Skeletal muscle satellite cell (primary cell): ENCODE data around the gene CADM1.

ENCODE experiments used
- H3K27me3 ChIP-seq: 2 replicates; pipeline ENCODE4 v1.7.0; 2013; ENCODE audit warnings: low read length; ENCODE audit not compliant: control insufficient read depth, insufficient read depth
- H3K36me3 ChIP-seq: 2 replicates; pipeline ENCODE4 v1.7.0; 2013; ENCODE audit warnings: mild to moderate bottlenecking, control low read depth, low read length; ENCODE audit not compliant: insufficient read depth
- H3K4me1 ChIP-seq: 2 replicates; pipeline ENCODE4 v1.7.0; 2013; ENCODE audit warnings: low read length; ENCODE audit not compliant: control insufficient read depth, insufficient read depth
- H3K4me2 ChIP-seq: 2 replicates; pipeline ENCODE4 v1.7.0; 2013; ENCODE audit warnings: mild to moderate bottlenecking, low read length
- H3K4me3 ChIP-seq: 2 replicates; pipeline ENCODE4 v1.7.0; 2013; ENCODE audit warnings: low read length
- H3K9ac ChIP-seq: 2 replicates; pipeline ENCODE4 v1.7.0; 2013; ENCODE audit warnings: mild to moderate bottlenecking, low read depth, low read length, moderate library complexity
- H3K9me3 ChIP-seq: replicated peaks from 2 replicates; pipeline ENCODE4 v1.7.0; 2013; ENCODE audit warnings: mild to moderate bottlenecking, control low read depth, low read length

The CADM1 gene

GRCh38 chr11:115389790-115390189, 114.4 kb downstream of the CADM1 start:
- Histone ChIP-seq H3K9ac (no peak overlapping the region), H3K4me2 (no peak overlapping the region), H3K4me3 (no peak overlapping the region)

GRCh38 chr11:115385226-115385625, 119.0 kb downstream of the CADM1 start:
- Histone ChIP-seq H3K9ac (no peak overlapping the region), H3K36me3 (no peaks in the 10 kb centered on the region), H3K4me1 (no peaks in the 10 kb centered on the region), H3K4me3 (no peak overlapping the region), H3K27me3 (no peaks in the 10 kb centered on the region), H3K4me2 (no peak overlapping the region), H3K9me3 (no peaks in the 10 kb centered on the region)

More at GRCh38 chr11:115389790-115390189, 114.4 kb downstream of the CADM1 start:
- no peaks in the 10 kb centered on the region for H3K9me3 ChIP-seq
- H3K27me3 ChIP-seq, result no peaks in the 10 kb centered on the region
- H3K4me1 ChIP-seq, result no peaks in the 10 kb centered on the region
- H3K36me3 ChIP-seq, result no peaks in the 10 kb centered on the region

- Histone ChIP-seq H3K9ac (no peak overlapping the region), H3K36me3 (no peaks in the 10 kb centered on the region), H3K4me2 (no peak overlapping the region), H3K9me3 (no peaks in the 10 kb centered on the region), H3K4me1 (no peaks in the 10 kb centered on the region), H3K4me3 (no peak overlapping the region), H3K27me3 (no peaks in the 10 kb centered on the region)
Measured at GRCh38 chr11:115384236-115384635, 120.0 kb downstream of the CADM1 start.

- Histone ChIP-seq H3K4me1 (no peaks in the 10 kb centered on the region), H3K9ac (no peak overlapping the region), H3K36me3 (no peaks in the 10 kb centered on the region)
Measured at GRCh38 chr11:115383431-115383830, 120.8 kb downstream of the CADM1 start.

GRCh38 chr11:115379528-115379927, 124.7 kb downstream of the CADM1 start:
- Histone ChIP-seq H3K4me1 (no peaks in the 10 kb centered on the region), H3K27me3 (no peaks in the 10 kb centered on the region), H3K4me3 (no peak overlapping the region), H3K36me3 (no peaks in the 10 kb centered on the region), H3K9ac (no peak overlapping the region), H3K9me3 (no peaks in the 10 kb centered on the region), H3K4me2 (no peak overlapping the region)

More at GRCh38 chr11:115383431-115383830, 120.8 kb downstream of the CADM1 start:
- Histone ChIP-seq H3K27me3 (no peaks in the 10 kb centered on the region), H3K9me3 (no peaks in the 10 kb centered on the region), H3K4me3 (no peak overlapping the region), H3K4me2 (no peak overlapping the region)

- Histone ChIP-seq H3K9ac (no peak overlapping the region), H3K4me3 (no peak overlapping the region), H3K4me2 (no peak overlapping the region), H3K9me3 (no peaks in the 10 kb centered on the region), H3K4me1 (no peaks in the 10 kb centered on the region), H3K27me3 (no peaks in the 10 kb centered on the region), H3K36me3 (no peaks in the 10 kb centered on the region)
Measured at GRCh38 chr11:115378557-115378956, 125.7 kb downstream of the CADM1 start.

GRCh38 chr11:115377882-115378296, 126.3 kb downstream of the CADM1 start:
- H3K36me3 ChIP-seq, result no peaks in the 10 kb centered on the region
- H3K9ac ChIP-seq, result no peak overlapping the region
- no peaks in the 10 kb centered on the region for H3K4me1 ChIP-seq
- no peak overlapping the region for H3K4me3 ChIP-seq
- no peaks in the 10 kb centered on the region for H3K9me3 ChIP-seq
- H3K27me3 ChIP-seq, result no peaks in the 10 kb centered on the region
- H3K4me2 ChIP-seq, result no peak overlapping the region

- Histone ChIP-seq H3K4me2 (no peak overlapping the region), H3K27me3 (no peaks in the 10 kb centered on the region), H3K9me3 (no peaks in the 10 kb centered on the region), H3K36me3 (no peaks in the 10 kb centered on the region), H3K4me3 (no peak overlapping the region), H3K9ac (no peak overlapping the region), H3K4me1 (no peaks in the 10 kb centered on the region)
Measured at GRCh38 chr11:115368616-115369015, 135.6 kb downstream of the CADM1 start.

- Histone ChIP-seq H3K9me3 (no peaks in the 10 kb centered on the region), H3K36me3 (no peaks in the 10 kb centered on the region), H3K4me2 (no peak overlapping the region), H3K4me1 (no peaks in the 10 kb centered on the region), H3K4me3 (no peak overlapping the region), H3K27me3 (no peaks in the 10 kb centered on the region), H3K9ac (no peak overlapping the region)
Measured at GRCh38 chr11:115366826-115367225, 137.4 kb downstream of the CADM1 start.

GRCh38 chr11:115365907-115366306, 138.3 kb downstream of the CADM1 start:
- no peak overlapping the region for H3K4me2 ChIP-seq
- no peaks in the 10 kb centered on the region for H3K4me1 ChIP-seq
- H3K36me3 ChIP-seq, result no peaks in the 10 kb centered on the region
- no peak overlapping the region for H3K4me3 ChIP-seq
- no peaks in the 10 kb centered on the region for H3K9me3 ChIP-seq
- no peak overlapping the region for H3K9ac ChIP-seq
- H3K27me3 ChIP-seq, result no peaks in the 10 kb centered on the region

- no peak overlapping the region for H3K4me3 ChIP-seq
- no peaks in the 10 kb centered on the region for H3K36me3 ChIP-seq
- H3K4me2 ChIP-seq, result no peak overlapping the region
- no peaks in the 10 kb centered on the region for H3K27me3 ChIP-seq
- no peaks in the 10 kb centered on the region for H3K4me1 ChIP-seq
- no peak overlapping the region for H3K9ac ChIP-seq
- no peaks in the 10 kb centered on the region for H3K9me3 ChIP-seq
Measured at GRCh38 chr11:115364896-115365295, 139.3 kb downstream of the CADM1 start.

- Histone ChIP-seq H3K9ac (no peak overlapping the region), H3K4me1 (no peaks in the 10 kb centered on the region), H3K4me3 (no peak overlapping the region), H3K9me3 (no peaks in the 10 kb centered on the region), H3K27me3 (no peaks in the 10 kb centered on the region), H3K36me3 (no peaks in the 10 kb centered on the region), H3K4me2 (no peak overlapping the region)
Measured at GRCh38 chr11:115363921-115364320, 140.3 kb downstream of the CADM1 start.
